Liver (tissue), 9 donors: Measurements from ENCODE around the gene TOR1AIP1. TPM values are rescaled to one million over a fixed set of nuclear protein-coding genes. Genes with fewer than 3 reads are reported as not detected.

Source experiments
- DNase-seq: peaks from one replicate; pipeline ENCODE4 v3.0.0-alpha.2; 2017; ENCODE audit warnings: low spot score
- H3K27ac ChIP-seq, 2 donors: one replicate each; pipeline ENCODE4 v1.7.0; 2013; ENCODE audit warnings: inconsistent platforms in 2 of 2, low read length in 2 of 2, control low read depth in 1 of 2, low read depth in 1 of 2, mild to moderate bottlenecking in 1 of 2
- H3K27me3 ChIP-seq, 4 donors: one replicate each; pipeline versions ENCODE4 v1.6.1 to v1.7.0; 2013; ENCODE audit warnings: low read length in 3 of 4, inconsistent platforms in 1 of 4, mild to moderate bottlenecking in 1 of 4, moderate library complexity in 1 of 4; ENCODE audit not compliant: control insufficient read depth in 4 of 4, insufficient read depth in 4 of 4
- H3K36me3 ChIP-seq, 4 donors: one replicate each; pipeline versions ENCODE4 v1.6.1 to v1.7.0; 2013; ENCODE audit warnings: low read length in 3 of 4, mild to moderate bottlenecking in 3 of 4, low read depth in 1 of 4, moderate library complexity in 1 of 4; ENCODE audit not compliant: control insufficient read depth in 4 of 4, insufficient read depth in 3 of 4
- H3K4me1 ChIP-seq, 4 donors: one replicate each; pipeline versions ENCODE4 v1.6.1 to v1.7.0; 2013; ENCODE audit warnings: low read length in 3 of 4, mild to moderate bottlenecking in 3 of 4, moderate library complexity in 1 of 4; ENCODE audit not compliant: control insufficient read depth in 4 of 4, insufficient read depth in 4 of 4
- H3K4me3 ChIP-seq, 3 donors: one replicate each; pipeline versions ENCODE4 v1.6.1 to v1.7.0; 2013; ENCODE audit warnings: low read length in 3 of 3, control low read depth in 1 of 3, low read depth in 1 of 3, mild to moderate bottlenecking in 1 of 3
- H3K9ac ChIP-seq, 2 donors: one replicate each; pipeline ENCODE4 v1.7.0; 2013; ENCODE audit warnings: low read length in 2 of 2, mild to moderate bottlenecking in 2 of 2, moderate library complexity in 2 of 2, control low read depth in 1 of 2, low read depth in 1 of 2
- H3K9me3 ChIP-seq, 4 donors: one replicate each; pipeline versions ENCODE4 v1.6.1 to v1.7.0; 2013; ENCODE audit warnings: low read length in 3 of 4; ENCODE audit not compliant: control insufficient read depth in 4 of 4
- ATF3 ChIP-seq: IDR thresholded peaks from 2 replicates; pipeline ENCODE4 v1.6.1; 2016; ENCODE audit warnings: antibody characterized with exemption
- CTCF ChIP-seq: fragments of 150-350 bp; IDR thresholded peaks from 2 replicates; pipeline ENCODE4 v1.5.1; 2017; ENCODE audit warnings: improper control_type of control experiment, low read depth, low read length; ENCODE audit not compliant: missing input control
- EGR1 ChIP-seq, 2 donors: IDR thresholded peaks; 2 replicates each; pipeline ENCODE4 v1.6.1; 2016 to 2018; ENCODE audit warnings: antibody characterized with exemption in 2 of 2, low read depth in 2 of 2
- FOXA1 ChIP-seq: IDR thresholded peaks from 2 replicates; pipeline ENCODE4 v1.6.1; 2016; ENCODE audit warnings: antibody characterized with exemption
- FOXA2 ChIP-seq: IDR thresholded peaks from 2 replicates; pipeline ENCODE4 v1.6.1; 2016; ENCODE audit warnings: antibody characterized with exemption
- GABPA ChIP-seq, 2 donors: IDR thresholded peaks in 1 of 2; conservative IDR thresholded peaks in 1 of 2; 2 replicates each; pipeline ENCODE4 v1.6.1; 2016; ENCODE audit warnings: antibody characterized with exemption in 2 of 2, mild to moderate bottlenecking in 1 of 2, moderate library complexity in 1 of 2
- HNF4A ChIP-seq, 2 donors: conservative IDR thresholded peaks; 2 replicates each; pipeline ENCODE4 v1.6.1; 2016; ENCODE audit warnings: antibody characterized with exemption in 2 of 2, mild to moderate bottlenecking in 2 of 2
- HNF4G ChIP-seq: IDR thresholded peaks from 2 replicates; pipeline ENCODE4 v1.6.1; 2016; ENCODE audit warnings: antibody characterized with exemption
- JUND ChIP-seq, 2 donors: IDR thresholded peaks; 2 replicates each; pipeline ENCODE4 v1.6.1; 2016; ENCODE audit warnings: antibody characterized with exemption in 2 of 2
- RAD21 ChIP-seq, 2 donors: IDR thresholded peaks; 2 replicates each; pipeline ENCODE4 v1.6.1; 2016; ENCODE audit warnings: antibody characterized with exemption in 2 of 2, mild to moderate bottlenecking in 2 of 2
- REST ChIP-seq: IDR thresholded peaks from 2 replicates; pipeline ENCODE4 v1.6.1; 2016; ENCODE audit warnings: antibody characterized with exemption, mild to moderate bottlenecking
- RXRA ChIP-seq, 2 donors: IDR thresholded peaks; 2 replicates each; pipeline ENCODE4 v1.6.1; 2017 to 2018; ENCODE audit warnings: antibody characterized with exemption in 2 of 2, mild to moderate bottlenecking in 1 of 2
- SP1 ChIP-seq: IDR thresholded peaks from 2 replicates; pipeline ENCODE4 v1.6.1; 2018; ENCODE audit warnings: antibody characterized with exemption, mild to moderate bottlenecking
- TAF1 ChIP-seq: conservative IDR thresholded peaks from 2 replicates; pipeline ENCODE4 v1.6.1; 2016; ENCODE audit warnings: antibody characterized with exemption, mild to moderate bottlenecking
- YY1 ChIP-seq: IDR thresholded peaks from 2 replicates; pipeline ENCODE4 v1.6.1; 2016; ENCODE audit warnings: antibody characterized with exemption, mild to moderate bottlenecking
- ZBTB33 ChIP-seq: IDR thresholded peaks from 2 replicates; pipeline ENCODE4 v1.6.1; 2016; ENCODE audit warnings: antibody characterized with exemption
- WGBS: extraction: QIAGEN DNeasy Blood & Tissue Kit; methylation state at CpG from one replicate; pipeline ENCODE4 v1.1.7; 2013; 5-methylcytosine and 5-hydroxymethylcytosine counted together
- polyA plus RNA-seq, 2 donors: library from polyadenylated mRNA; stranded (reverse) in 1 of 2; unstranded in 1 of 2; fragments of 200-250 nt in 1 of 2; fragments of >200 nt in 1 of 2; fragmentation: Nextera tagmentation in 1 of 2; extraction: Ambion mirVana in 1 of 2; gene quantifications; one replicate each; pipeline versions ENCODE4 v1.2.1 to v1.2.3, GENCODE V29; 2013 to 2015
- total RNA-seq, 2 donors: library from RNA; depleted of rRNA; stranded (reverse); fragments of >200 nt; gene quantifications; one replicate each; pipeline ENCODE4 v1.2.3, GENCODE V29; 2014
- donor health status: healthy.
- donor health status: healthy.
- donor health status: healthy.
- donor health status: healthy.
- donor health status: healthy.

The TOR1AIP1 gene
- total and polyA plus RNA-seq, 4 donors, result 7.1 to 21.3 (median 16.7) TPM

GRCh38 chr1:179966551-179966950, 84.5 kb downstream of the TOR1AIP1 start:
- no peak overlapping the region for H3K9ac ChIP-seq
- H3K36me3 ChIP-seq, result no peaks in the 10 kb centered on the region
- H3K27me3 ChIP-seq, result no peaks in the 10 kb centered on the region
- H3K27ac ChIP-seq, result no peak overlapping the region
- TF ChIP-seq GABPA (IDR thresholded peaks at IDR 0.05 in 1 of 2, conservative IDR thresholded peaks at IDR 0.05 in 1 of 2) (no peak), ZBTB33 (no peak), EGR1 (IDR thresholded peaks at IDR 0.05; ENCODE audit: low read depth in 2 of 2) (no peak), JUND (IDR thresholded peaks at IDR 0.05) (no peak), FOXA2 (no peak), RAD21 (IDR thresholded peaks at IDR 0.05) (no peak), ATF3 (no peak), HNF4A (conservative IDR thresholded peaks at IDR 0.05) (no peak), FOXA1 (no peak), HNF4G (no peak), REST (no peak), RXRA (IDR thresholded peaks at IDR 0.05) (no peak), CTCF (no peak), TAF1 (no peak), SP1 (no peak), YY1 (no peak)
- H3K9me3 ChIP-seq, result peaks cover 0 to 4% (median under 1%) of the 10 kb centered on the region in 4 donors
- H3K4me1 ChIP-seq, result peaks cover 0 to 7% (median 0%) of the 10 kb centered on the region in 4 donors
- no peak overlapping the region for H3K4me3 ChIP-seq
- DNase-seq, result no peak

GRCh38 chr1:179968284-179968993, 86.4 kb downstream of the TOR1AIP1 start:
- 94% methylated on average over 6 of the region's 6 CpGs for WGBS
- Histone ChIP-seq H3K27ac (no peak overlapping the region), H3K4me1 (peaks cover 0 to 7% (median 0%) of the 10 kb centered on the region in 4 donors), H3K9me3 (peaks cover 0 to 4% (median under 1%) of the 10 kb centered on the region in 4 donors), H3K4me3 (no peak overlapping the region), H3K36me3 (no peaks in the 10 kb centered on the region), H3K27me3 (no peaks in the 10 kb centered on the region), H3K9ac (no peak overlapping the region)
- DNase-seq, result no peak
- TF ChIP-seq FOXA1 (no peak), ZBTB33 (no peak), HNF4A (conservative IDR thresholded peaks at IDR 0.05) (no peak), YY1 (no peak), REST (no peak), EGR1 (IDR thresholded peaks at IDR 0.05; ENCODE audit: low read depth in 2 of 2) (no peak), FOXA2 (no peak), GABPA (IDR thresholded peaks at IDR 0.05 in 1 of 2, conservative IDR thresholded peaks at IDR 0.05 in 1 of 2) (no peak), SP1 (no peak)
